WTC11 (cell line): ENCODE measurements around the gene ZNF773. TPM values are rescaled to one million over a fixed set of nuclear protein-coding genes. Genes with fewer than 3 reads are reported as not detected.

Experiments
- AR ChIP-seq: fragments of 250-450 bp; sonication (Bioruptor Pico); IDR thresholded peaks from 2 replicates; pipeline ENCODE4 v1.9.0; 2021; ENCODE audit warnings: mild to moderate bottlenecking
- ATF3 ChIP-seq: sonication (generic); formaldehyde crosslinking; conservative IDR thresholded peaks from 2 replicates; pipeline ENCODE4 v1.8.1; 2022; ENCODE audit warnings: mild to moderate bottlenecking, missing genetic modification reagents
- CBFB ChIP-seq: sonication (generic); formaldehyde crosslinking; IDR thresholded peaks from 2 replicates; pipeline ENCODE4 v1.8.1; 2022; ENCODE audit warnings: mild to moderate bottlenecking, low read depth, missing genetic modification reagents
- CDX4 ChIP-seq: fragments of 250-450 bp; sonication (Bioruptor Pico); IDR thresholded peaks from 2 replicates; pipeline ENCODE4 v1.9.0; 2021; ENCODE audit warnings: moderate library complexity, mild to moderate bottlenecking, inconsistent platforms, borderline replicate concordance
- CTCF ChIP-seq: fragments of 200-600 bp; IDR thresholded peaks from 2 replicates; pipeline ENCODE4 v1.8.0; 2022; ENCODE audit warnings: antibody characterized with exemption
- E2F4 ChIP-seq: sonication (generic); formaldehyde crosslinking; IDR thresholded peaks from 2 replicates; pipeline ENCODE4 v1.8.1; 2022; ENCODE audit warnings: low read depth, mild to moderate bottlenecking, moderate library complexity, missing genetic modification reagents, borderline replicate concordance
- ELF4 ChIP-seq: sonication (generic); formaldehyde crosslinking; IDR thresholded peaks from 2 replicates; pipeline ENCODE4 v1.8.1; 2022; ENCODE audit warnings: low read depth, mild to moderate bottlenecking, moderate library complexity, missing genetic modification reagents
- FOXJ3 ChIP-seq: sonication (generic); formaldehyde crosslinking; IDR thresholded peaks from 2 replicates; pipeline ENCODE4 v1.9.0; 2021; ENCODE audit warnings: missing genetic modification reagents, mild to moderate bottlenecking, borderline replicate concordance
- FOXK1 ChIP-seq: sonication (generic); formaldehyde crosslinking; IDR thresholded peaks from 2 replicates; pipeline ENCODE4 v1.8.0; 2022; ENCODE audit warnings: mild to moderate bottlenecking, moderate library complexity, missing genetic modification reagents
- FOXP1 ChIP-seq: sonication (generic); formaldehyde crosslinking; IDR thresholded peaks from 2 replicates; pipeline ENCODE4 v1.8.0; 2022; ENCODE audit warnings: missing genetic modification reagents, mild to moderate bottlenecking, moderate library complexity, borderline replicate concordance
- GTF2I ChIP-seq: fragments of 250-450 bp; sonication (Bioruptor Pico); conservative IDR thresholded peaks from 2 replicates; pipeline ENCODE4 v1.4.0; 2021; ENCODE audit warnings: mild to moderate bottlenecking
- KAT7 ChIP-seq: sonication (generic); formaldehyde crosslinking; IDR thresholded peaks from 2 replicates; pipeline ENCODE4 v1.8.1; 2023; ENCODE audit warnings: missing genetic modification reagents, mild to moderate bottlenecking, borderline replicate concordance
- MXD4 ChIP-seq: fragments of 250-450 bp; sonication (Bioruptor Pico); IDR thresholded peaks from 2 replicates; pipeline ENCODE4 v1.8.0; 2021; ENCODE audit warnings: mild to moderate bottlenecking, moderate library complexity, borderline replicate concordance
- NFE2L1 ChIP-seq: sonication (generic); formaldehyde crosslinking; IDR thresholded peaks from 2 replicates; pipeline ENCODE4 v1.8.1; 2023; ENCODE audit warnings: missing genetic modification reagents
- NR3C1 ChIP-seq: sonication (generic); formaldehyde crosslinking; conservative IDR thresholded peaks from 2 replicates; pipeline ENCODE4 v1.8.1; 2023; ENCODE audit warnings: low read depth, mild to moderate bottlenecking, missing genetic modification reagents
- OVOL2 ChIP-seq: fragments of 250-450 bp; sonication (Bioruptor Pico); IDR thresholded peaks from 2 replicates; pipeline ENCODE4 v1.9.0; 2021; ENCODE audit warnings: mild to moderate bottlenecking, borderline replicate concordance
- RELA ChIP-seq: sonication (generic); formaldehyde crosslinking; IDR thresholded peaks from 2 replicates; pipeline ENCODE4 v1.8.1; 2022; ENCODE audit warnings: missing genetic modification reagents, mild to moderate bottlenecking, borderline replicate concordance
- SOX15 ChIP-seq: fragments of 250-450 bp; sonication (Bioruptor Pico); IDR thresholded peaks from 2 replicates; pipeline ENCODE4 v1.9.0; 2021; ENCODE audit warnings: mild to moderate bottlenecking
- SP1 ChIP-seq: sonication (generic); formaldehyde crosslinking; conservative IDR thresholded peaks from 2 replicates; pipeline ENCODE4 v1.8.1; 2022; ENCODE audit warnings: missing genetic modification reagents
- STAT6 ChIP-seq: sonication (generic); formaldehyde crosslinking; conservative IDR thresholded peaks from 2 replicates; pipeline ENCODE4 v1.8.1; 2023; ENCODE audit warnings: mild to moderate bottlenecking, low read depth, missing genetic modification reagents, moderate library complexity
- TCF7 ChIP-seq: sonication (generic); formaldehyde crosslinking; IDR thresholded peaks from 2 replicates; pipeline ENCODE4 v1.8.0; 2022; ENCODE audit warnings: mild to moderate bottlenecking, low read depth, missing genetic modification reagents, moderate library complexity
- ZNF121 ChIP-seq: sonication (generic); formaldehyde crosslinking; IDR thresholded peaks from 2 replicates; pipeline ENCODE4 v1.8.0; 2023; ENCODE audit warnings: missing genetic modification reagents
- ZNF317 ChIP-seq: sonication (generic); formaldehyde crosslinking; IDR thresholded peaks from 2 replicates; pipeline ENCODE4 v1.8.1; 2023; ENCODE audit warnings: low read depth, mild to moderate bottlenecking, moderate library complexity, missing genetic modification reagents, borderline replicate concordance
- ZNF423 ChIP-seq: fragments of 250-450 bp; sonication (Bioruptor Pico); IDR thresholded peaks from 2 replicates; pipeline ENCODE4 v2.1.2; 2022; ENCODE audit warnings: mild to moderate bottlenecking, moderate library complexity
- ZNF425 ChIP-seq: fragments of 250-450 bp; sonication (Bioruptor Pico); conservative IDR thresholded peaks from 2 replicates; pipeline ENCODE4 v1.9.0; 2021; ENCODE audit warnings: mild to moderate bottlenecking
- total RNA-seq: library from RNA; stranded (reverse); gene quantifications from 3 replicates; pipeline ENCODE4 v1.2.3, GENCODE V29; 2021

Gene ZNF773
- total RNA-seq, 1 experiment from 2014 or later: 8.6 TPM

GRCh38 chr19:57527136-57527881 is 27.6 kb downstream of the ZNF773 start, which contains the start of gene ZNF549 (continued):
- TF ChIP-seq STAT6 (CRISPR knock-in tag): no peak
- no peak for TF ChIP-seq SOX15 (CRISPR knock-in tag)
- no peak for TF ChIP-seq ZNF121 (CRISPR knock-in tag)
- TF ChIP-seq OVOL2 (CRISPR knock-in tag): no peak
- no peak for TF ChIP-seq CDX4 (CRISPR knock-in tag)
- TF ChIP-seq FOXK1 (CRISPR knock-in tag): peak; percentile 66
- TF ChIP-seq NR3C1 (CRISPR knock-in tag): no peak
- TF ChIP-seq MXD4 (CRISPR knock-in tag): no peak
- no peak for TF ChIP-seq GTF2I (CRISPR knock-in tag)
- TF ChIP-seq FOXP1: peak; percentile 94
- no peak for TF ChIP-seq AR (CRISPR knock-in tag)
- TF ChIP-seq CBFB (CRISPR knock-in tag): no peak
- TF ChIP-seq ZNF425: no peak
- TF ChIP-seq NFE2L1: 0 out of 2 replicates have a peak, but pooled peaks have one; percentile 62
- no peak for TF ChIP-seq E2F4 (CRISPR knock-in tag)
- TF ChIP-seq FOXJ3: no peak
- 0 out of 2 replicates have a peak, but pooled peaks have one; percentile 69 for TF ChIP-seq TCF7 (CRISPR knock-in tag)
- no peak for TF ChIP-seq CTCF
- TF ChIP-seq ZNF423 (CRISPR knock-in tag): no peak
- no peak for TF ChIP-seq ATF3 (CRISPR knock-in tag)
- TF ChIP-seq ZNF317 (CRISPR knock-in tag): no peak
- peak; percentile 52; the same call in 1 of the 2 replicates for TF ChIP-seq SP1 (CRISPR knock-in tag)
- 0 out of 2 replicates have a peak, but pooled peaks have one; percentile 67 for TF ChIP-seq RELA (CRISPR knock-in tag)
- TF ChIP-seq KAT7 (CRISPR knock-in tag): 0 out of 2 replicates have a peak, but pooled peaks have one; percentile 54
- TF ChIP-seq ELF4: no peak
